LNCaP clone FGC (cell line): Measurements from ENCODE around the gene GDF10.

Experiments
- DNase-seq: peaks from one replicate; pipeline ENCODE4 v3.0.0-alpha.2; 2011; ENCODE audit warnings: low read depth
- H3K4me3 ChIP-seq: 2 replicates; pipeline ENCODE4 v1.5.1; 2011; ENCODE audit warnings: mild to moderate bottlenecking, low read depth, low read length, control low read depth
- CTCF ChIP-seq: IDR thresholded peaks from 2 replicates; pipeline ENCODE4 v1.5.1; 2012; ENCODE audit warnings: mild to moderate bottlenecking; ENCODE audit not compliant: control insufficient read depth, insufficient read depth; ENCODE audit errors: extremely low read depth

Gene GDF10

DNA sequence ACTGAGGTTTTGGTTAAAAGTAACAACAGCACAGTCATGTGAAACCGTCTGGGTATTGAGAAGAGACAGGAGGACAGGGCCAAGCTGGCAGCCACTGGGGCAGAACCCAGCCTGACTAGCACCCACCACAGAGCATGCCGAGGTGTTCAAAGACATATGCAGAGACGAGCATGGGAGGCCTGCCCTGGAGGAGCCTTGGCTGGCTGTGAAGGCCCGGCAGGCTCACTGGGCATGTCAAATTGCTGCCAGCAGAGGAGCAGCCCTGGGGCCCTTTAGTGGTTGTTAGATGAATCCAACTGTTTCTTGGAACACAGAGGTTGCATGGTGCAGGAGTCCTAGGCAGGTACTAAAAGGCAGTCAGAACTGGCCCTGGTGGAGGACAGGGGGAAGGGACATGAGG, 17.3 kb downstream of the GDF10 start:
- DNase-seq = no peak
- TF ChIP-seq CTCF = no peak

GRCh38 chr10:47318706-47319105, 18.7 kb downstream of the GDF10 start:
- no peak for DNase-seq
- H3K4me3 ChIP-seq = no peak overlapping the region
- no peak for TF ChIP-seq CTCF

More for the DNA sequence above, 17.3 kb downstream of the GDF10 start:
- H3K4me3 ChIP-seq = no peak overlapping the region

DNA sequence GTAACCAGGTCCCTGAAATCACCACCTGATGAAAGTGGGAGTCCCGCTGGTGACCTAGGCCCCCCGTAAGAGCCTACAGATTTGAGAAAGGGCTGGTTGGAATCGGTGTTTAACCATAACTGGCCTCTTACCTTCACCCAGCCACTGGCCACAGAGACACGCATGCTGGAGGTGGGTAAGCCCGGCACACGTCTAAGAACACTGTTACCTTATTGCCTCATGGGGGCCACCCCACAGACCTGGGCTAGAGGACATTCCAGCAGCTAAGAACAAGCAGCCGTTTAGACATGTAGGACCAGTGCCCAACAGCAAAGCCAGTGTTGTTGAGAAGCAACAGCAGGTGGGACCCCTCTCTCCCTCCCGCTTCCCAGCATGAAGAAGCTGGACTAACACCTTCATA, 19.8 kb downstream of the GDF10 start:
- H3K4me3 ChIP-seq = no peak overlapping the region
- TF ChIP-seq CTCF = no peak
- DNase-seq = no peak

GRCh38 chr10:47320812-47321211, 20.8 kb downstream of the GDF10 start:
- no peak overlapping the region for H3K4me3 ChIP-seq
- DNase-seq = no peak
- no peak for TF ChIP-seq CTCF

GRCh38 chr10:47321521-47322195, 21.7 kb downstream of the GDF10 start:
- TF ChIP-seq CTCF = no peak
- no peak overlapping the region for H3K4me3 ChIP-seq
- DNase-seq = no peak

DNA sequence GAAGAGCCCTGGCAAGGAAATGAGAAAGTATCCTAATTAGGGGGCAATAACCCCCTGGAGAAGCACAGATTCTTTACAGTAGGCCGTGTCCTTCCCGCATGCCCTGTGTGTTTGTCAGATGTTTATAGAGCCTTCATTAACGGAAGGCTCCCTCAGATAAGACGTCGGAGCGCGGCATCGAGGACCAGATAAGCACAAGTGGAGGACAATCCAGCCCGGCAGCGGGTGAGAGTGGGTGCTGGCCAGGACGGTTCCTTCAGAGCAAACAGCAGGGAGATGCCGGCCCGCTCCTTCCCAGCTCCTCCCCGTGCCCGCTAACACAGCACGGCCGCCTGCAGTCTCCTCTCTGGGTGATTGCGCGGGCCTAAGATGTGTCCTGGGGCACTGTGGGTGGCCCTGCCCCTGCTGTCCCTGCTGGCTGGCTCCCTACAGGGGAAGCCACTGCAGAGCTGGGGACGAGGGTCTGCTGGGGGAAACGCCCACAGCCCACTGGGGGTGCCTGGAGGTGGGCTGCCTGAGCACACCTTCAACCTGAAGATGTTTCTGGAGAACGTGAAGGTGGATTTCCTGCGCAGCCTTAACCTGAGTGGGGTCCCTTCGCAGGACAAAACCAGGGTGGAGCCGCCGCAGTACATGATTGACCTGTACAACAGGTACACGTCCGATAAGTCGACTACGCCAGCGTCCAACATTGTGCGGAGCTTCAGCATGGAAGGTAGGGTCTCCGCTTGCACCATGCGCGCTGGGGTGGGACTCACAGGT, 22.5 kb downstream of the GDF10 start, which contains the start of gene GDF2:
Gene GDF2, plus strand, starts transcription at position 155 of the 762 bp plus-strand sequence. Its CDS starts 215 bp downstream, at position 370.
- TF ChIP-seq CTCF = no peak
- H3K4me3 ChIP-seq = no peak within 1 kb of the TSS
- DNase-seq = no peak
